ENCODE measurements around the gene ZCCHC4. TPM values are rescaled to one million over a fixed set of nuclear protein-coding genes. Genes with fewer than 3 reads are reported as not detected.

ZCCHC4 gene
- total RNA-seq, 1 experiment from 2014 or later = 13.1 TPM

DNA sequence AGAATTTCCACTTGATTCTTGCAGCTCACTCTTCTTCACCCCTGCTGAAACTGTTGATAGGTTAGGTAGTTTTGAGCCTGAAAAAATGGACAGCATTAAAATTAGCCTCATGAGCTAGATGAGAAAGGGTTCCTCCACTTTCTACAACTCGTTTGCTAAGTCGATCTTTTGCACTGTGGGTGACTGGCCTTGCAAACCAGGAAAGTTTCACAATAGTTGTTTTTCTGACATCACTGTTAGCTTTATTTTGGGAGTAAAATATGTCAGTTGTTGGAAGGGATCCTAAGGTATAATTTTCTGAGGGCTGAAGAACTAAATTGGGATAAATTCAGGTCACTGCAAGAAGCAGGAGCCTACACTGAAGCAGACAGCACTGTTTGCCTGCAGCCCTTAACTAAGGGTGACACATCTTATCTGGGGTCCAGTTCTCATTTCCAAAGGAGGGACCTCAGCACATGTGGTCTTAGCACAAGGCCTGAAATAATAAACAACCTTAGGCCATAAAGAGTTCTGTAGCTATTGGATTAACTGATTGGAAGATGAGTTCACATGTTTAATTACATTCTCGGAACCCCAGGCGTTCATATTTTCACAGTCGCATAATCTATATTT lies 93.6 kb downstream of the ZCCHC4 start:
- no peaks in the 10 kb centered on the region for H3K4me1 ChIP-seq
- no peak overlapping the region for H3K27ac Mint-ChIP-seq (ENCODE audit: unreplicated experiment)
- intact Hi-C loops (cut with micrococcal nuclease; ENCODE audit: unreplicated experiment) = no loop called here
- ChIA-PET POLR2A (no interaction called here), CTCF (no interaction called here)
- no peak overlapping the region for H3K4me3 ChIP-seq (ENCODE audit: low read depth, low read length)
- no peaks in the 10 kb centered on the region for H3K27me3 Mint-ChIP-seq (ENCODE audit: insufficient read depth, unreplicated experiment)
- peaks cover 38% of the 10 kb centered on the region for H3K36me3 Mint-ChIP-seq (ENCODE audit: insufficient read depth, unreplicated experiment)
- no peaks in the 10 kb centered on the region for H3K9me3 Mint-ChIP-seq (ENCODE audit: unreplicated experiment)
- H3K36me3 ChIP-seq (ENCODE audit: control insufficient read depth, insufficient read depth, low read length) = no peaks in the 10 kb centered on the region
- no peak overlapping the region for H3K4me3 Mint-ChIP-seq (ENCODE audit: unreplicated experiment)
- DNase-seq = no peak
- no peaks in the 10 kb centered on the region for H3K27me3 ChIP-seq (replicated peaks; ENCODE audit: control insufficient read depth, insufficient read depth, low read length)
- peaks cover 4% of the 10 kb centered on the region for H3K4me1 Mint-ChIP-seq (ENCODE audit: low read depth, unreplicated experiment)
- TF ChIP-seq, protein P1, sequence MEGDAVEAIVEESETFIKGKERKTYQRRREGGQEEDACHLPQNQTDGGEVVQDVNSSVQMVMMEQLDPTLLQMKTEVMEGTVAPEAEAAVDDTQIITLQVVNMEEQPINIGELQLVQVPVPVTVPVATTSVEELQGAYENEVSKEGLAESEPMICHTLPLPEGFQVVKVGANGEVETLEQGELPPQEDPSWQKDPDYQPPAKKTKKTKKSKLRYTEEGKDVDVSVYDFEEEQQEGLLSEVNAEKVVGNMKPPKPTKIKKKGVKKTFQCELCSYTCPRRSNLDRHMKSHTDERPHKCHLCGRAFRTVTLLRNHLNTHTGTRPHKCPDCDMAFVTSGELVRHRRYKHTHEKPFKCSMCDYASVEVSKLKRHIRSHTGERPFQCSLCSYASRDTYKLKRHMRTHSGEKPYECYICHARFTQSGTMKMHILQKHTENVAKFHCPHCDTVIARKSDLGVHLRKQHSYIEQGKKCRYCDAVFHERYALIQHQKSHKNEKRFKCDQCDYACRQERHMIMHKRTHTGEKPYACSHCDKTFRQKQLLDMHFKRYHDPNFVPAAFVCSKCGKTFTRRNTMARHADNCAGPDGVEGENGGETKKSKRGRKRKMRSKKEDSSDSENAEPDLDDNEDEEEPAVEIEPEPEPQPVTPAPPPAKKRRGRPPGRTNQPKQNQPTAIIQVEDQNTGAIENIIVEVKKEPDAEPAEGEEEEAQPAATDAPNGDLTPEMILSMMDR (IDR thresholded peaks at IDR 0.05; ENCODE audit: insufficient read depth in 1 of 2, low read depth in 1 of 2, low read length in 1 of 2, severe bottlenecking in 1 of 2, unreplicated experiment in 1 of 2) = no peak
- BruUV-seq (replicated peaks) = no TSS peak
- no peaks in the 10 kb centered on the region for H3K9me3 ChIP-seq

GRCh38 chr4:25410820-25411529 lies 98.4 kb downstream of the ZCCHC4 start:
- no peak for DNase-seq
- Mint-ChIP-seq H3K27me3 (ENCODE audit: insufficient read depth, unreplicated experiment) (no peaks in the 10 kb centered on the region), H3K9me3 (ENCODE audit: unreplicated experiment) (no peaks in the 10 kb centered on the region), H3K36me3 (ENCODE audit: insufficient read depth, unreplicated experiment) (peaks cover 57% of the 10 kb centered on the region), H3K4me1 (ENCODE audit: low read depth, unreplicated experiment) (no peaks in the 10 kb centered on the region), H3K4me3 (ENCODE audit: unreplicated experiment) (no peak overlapping the region), H3K27ac (ENCODE audit: unreplicated experiment) (no peak overlapping the region)
- ChIA-PET POLR2A (no interaction called here), CTCF (no interaction called here)
- H3K27me3 ChIP-seq (replicated peaks; ENCODE audit: control insufficient read depth, insufficient read depth, low read length) = no peaks in the 10 kb centered on the region
- TF ChIP-seq, protein P1 (IDR thresholded peaks at IDR 0.05; ENCODE audit: insufficient read depth in 1 of 2, low read depth in 1 of 2, low read length in 1 of 2, severe bottlenecking in 1 of 2, unreplicated experiment in 1 of 2) = no peak
- intact Hi-C loops (cut with micrococcal nuclease; ENCODE audit: unreplicated experiment) = no loop called here
- H3K4me3 ChIP-seq (ENCODE audit: low read depth, low read length) = no peak overlapping the region
- no peaks in the 10 kb centered on the region for H3K36me3 ChIP-seq (ENCODE audit: control insufficient read depth, insufficient read depth, low read length)
- H3K4me1 ChIP-seq = no peaks in the 10 kb centered on the region
- BruUV-seq (replicated peaks) = no TSS peak
- H3K9me3 ChIP-seq = no peaks in the 10 kb centered on the region

GRCh38 chr4:25413261-25413660 lies 100.7 kb downstream of the ZCCHC4 start:
- H3K27ac Mint-ChIP-seq (ENCODE audit: unreplicated experiment) = no peak overlapping the region
- H3K27me3 ChIP-seq (replicated peaks; ENCODE audit: control insufficient read depth, insufficient read depth, low read length) = no peaks in the 10 kb centered on the region
- no peak overlapping the region for H3K4me3 ChIP-seq (ENCODE audit: low read depth, low read length)
- no peaks in the 10 kb centered on the region for H3K9me3 Mint-ChIP-seq (ENCODE audit: unreplicated experiment)
- H3K9me3 ChIP-seq = no peaks in the 10 kb centered on the region
- peaks cover 36% of the 10 kb centered on the region for H3K36me3 Mint-ChIP-seq (ENCODE audit: insufficient read depth, unreplicated experiment)
- POLR2A ChIA-PET = interaction anchor here (0.6 kb wide), 1 partner anchor 82 kb away, joined by 5 read pairs; no protein-coding TSS in a partner anchor
- H3K4me1 Mint-ChIP-seq (ENCODE audit: low read depth, unreplicated experiment) = no peaks in the 10 kb centered on the region
- no peak for DNase-seq
- no peaks in the 10 kb centered on the region for H3K4me1 ChIP-seq
- no peaks in the 10 kb centered on the region for H3K27me3 Mint-ChIP-seq (ENCODE audit: insufficient read depth, unreplicated experiment)
- TF ChIP-seq, protein P1 (IDR thresholded peaks at IDR 0.05; ENCODE audit: insufficient read depth in 1 of 2, low read depth in 1 of 2, low read length in 1 of 2, severe bottlenecking in 1 of 2, unreplicated experiment in 1 of 2) = no peak
- intact Hi-C loops (cut with micrococcal nuclease; ENCODE audit: unreplicated experiment) = no loop called here
- H3K36me3 ChIP-seq (ENCODE audit: control insufficient read depth, insufficient read depth, low read length) = no peaks in the 10 kb centered on the region
- BruUV-seq (replicated peaks) = no TSS peak
- H3K4me3 Mint-ChIP-seq (ENCODE audit: unreplicated experiment) = no peak overlapping the region
- CTCF ChIA-PET = no interaction called here
